WTC11 (cell line): Measurements from ENCODE around the gene CRYGS. TPM values are rescaled to one million over a fixed set of nuclear protein-coding genes. Genes with fewer than 3 reads are reported as not detected.

Experiments used
- ATAC-seq: fragments of 200-7000 bp; cut with Tn5 transposase; 2 replicates; pipeline ENCODE4 v1.10.0; 2021; ENCODE audit warnings: mild to moderate bottlenecking, moderate library complexity
- CTCF ChIA-PET: fragments of 300-600 bp; sonication (Branson Sonifier 250); formaldehyde crosslinking; loops from one replicate; lab custom pipeline; 2021; ENCODE audit warnings: antibody characterized with exemption; lab: Charles Lee
- POLR2A ChIA-PET: fragments of 350-600 bp; sonication (Branson Sonifier 250); formaldehyde crosslinking; loops from one replicate; lab custom pipeline; 2021; ENCODE audit warnings: antibody characterized with exemption; lab: Charles Lee
- DNase-seq: peaks from one replicate; pipeline ENCODE4 v3.0.0; 2021; ENCODE audit warnings: low spot score
- H3K27ac Mint-ChIP-seq: 2 replicates; pipeline ENCODE4 v1.8.0; 2021; ENCODE audit warnings: mixed read lengths
- H3K27me3 Mint-ChIP-seq: 2 replicates; pipeline ENCODE4 v1.8.0; 2021; ENCODE audit warnings: low read depth, mild to moderate bottlenecking, moderate library complexity, mixed read lengths
- H3K36me3 Mint-ChIP-seq: 2 replicates; pipeline ENCODE4 v1.8.0; 2021; ENCODE audit warnings: mixed read lengths
- H3K4me1 Mint-ChIP-seq: 2 replicates; pipeline ENCODE4 v1.8.0; 2022; ENCODE audit warnings: mixed read lengths
- H3K4me3 Mint-ChIP-seq: 2 replicates; pipeline ENCODE4 v1.8.0; 2021; ENCODE audit warnings: mild to moderate bottlenecking, moderate library complexity, mixed read lengths
- H3K9me3 Mint-ChIP-seq: 2 replicates; pipeline ENCODE4 v1.8.0; 2021; ENCODE audit warnings: mixed read lengths
- ATF1 ChIP-seq: sonication (generic); formaldehyde crosslinking; IDR thresholded peaks from 2 replicates; pipeline ENCODE4 v1.8.1; 2023; ENCODE audit warnings: mild to moderate bottlenecking, moderate library complexity, missing genetic modification reagents
- CREB1 ChIP-seq: sonication (generic); formaldehyde crosslinking; IDR thresholded peaks from 2 replicates; pipeline ENCODE4 v1.8.0; 2023; ENCODE audit warnings: mild to moderate bottlenecking, missing genetic modification reagents
- ELF4 ChIP-seq: sonication (generic); formaldehyde crosslinking; IDR thresholded peaks from 2 replicates; pipeline ENCODE4 v1.8.1; 2022; ENCODE audit warnings: low read depth, mild to moderate bottlenecking, moderate library complexity, missing genetic modification reagents
- FOXP1 ChIP-seq: sonication (generic); formaldehyde crosslinking; IDR thresholded peaks from 2 replicates; pipeline ENCODE4 v1.8.0; 2022; ENCODE audit warnings: missing genetic modification reagents, mild to moderate bottlenecking, moderate library complexity, borderline replicate concordance
- GRHL2 ChIP-seq: fragments of 250-450 bp; sonication (Bioruptor Pico); IDR thresholded peaks from 2 replicates; pipeline ENCODE4 v1.8.0; 2022; ENCODE audit warnings: mild to moderate bottlenecking, moderate library complexity; ENCODE audit not compliant: insufficient replicate concordance, severe bottlenecking
- JAZF1 ChIP-seq: fragments of 250-450 bp; sonication (Bioruptor Pico); IDR thresholded peaks from 2 replicates; pipeline ENCODE4 v1.9.0; 2021; ENCODE audit warnings: moderate library complexity, mild to moderate bottlenecking, inconsistent platforms
- KAT7 ChIP-seq: sonication (generic); formaldehyde crosslinking; IDR thresholded peaks from 2 replicates; pipeline ENCODE4 v1.8.1; 2023; ENCODE audit warnings: missing genetic modification reagents, mild to moderate bottlenecking, borderline replicate concordance
- NFATC4 ChIP-seq: fragments of 250-450 bp; sonication (Bioruptor Pico); IDR thresholded peaks from 2 replicates; pipeline ENCODE4 v1.9.0; 2021; ENCODE audit warnings: mild to moderate bottlenecking
- RORB ChIP-seq: fragments of 250-450 bp; sonication (Bioruptor Pico); IDR thresholded peaks from 2 replicates; pipeline ENCODE4 v1.9.0; 2021; ENCODE audit warnings: mild to moderate bottlenecking
- TCF7 ChIP-seq: sonication (generic); formaldehyde crosslinking; IDR thresholded peaks from 2 replicates; pipeline ENCODE4 v1.8.0; 2022; ENCODE audit warnings: mild to moderate bottlenecking, low read depth, missing genetic modification reagents, moderate library complexity
- TEAD1 ChIP-seq: sonication (generic); formaldehyde crosslinking; IDR thresholded peaks from 2 replicates; pipeline ENCODE4 v1.8.0; 2022; ENCODE audit warnings: mild to moderate bottlenecking, missing genetic modification reagents
- ZNF219 ChIP-seq: sonication (generic); formaldehyde crosslinking; IDR thresholded peaks from 2 replicates; pipeline ENCODE4 v1.8.0; 2023; ENCODE audit warnings: missing genetic modification reagents, mild to moderate bottlenecking, borderline replicate concordance
- ZNF263 ChIP-seq: sonication (generic); formaldehyde crosslinking; IDR thresholded peaks from 2 replicates; pipeline ENCODE4 v1.8.1; 2022; ENCODE audit warnings: low read depth, mild to moderate bottlenecking, moderate library complexity, missing genetic modification reagents
- ZNF416 ChIP-seq: fragments of 250-450 bp; sonication (Bioruptor Pico); IDR thresholded peaks from 2 replicates; pipeline ENCODE4 v1.9.0; 2021; ENCODE audit warnings: mild to moderate bottlenecking, inconsistent platforms
- total RNA-seq: library from RNA; stranded (reverse); gene quantifications from 3 replicates; pipeline ENCODE4 v1.2.3, GENCODE V29; 2021
- TF ChIP-seq, protein P1 (sequence below): fragments of 250-450 bp; sonication (Bioruptor Pico); IDR thresholded peaks from 2 replicates; pipeline ENCODE4 v1.9.0; 2021; ENCODE audit warnings: mild to moderate bottlenecking
- TF ChIP-seq, protein P2 (sequence below): sonication (generic); formaldehyde crosslinking; IDR thresholded peaks from 2 replicates; pipeline ENCODE4 v1.8.0; 2022; ENCODE audit warnings: mild to moderate bottlenecking, missing genetic modification reagents
- TF ChIP-seq, protein P3 (sequence below): sonication (generic); formaldehyde crosslinking; IDR thresholded peaks from 2 replicates; pipeline ENCODE4 v1.8.0; 2023; ENCODE audit warnings: mild to moderate bottlenecking, missing genetic modification reagents
- TF ChIP-seq, protein P4 (sequence below): sonication (generic); formaldehyde crosslinking; IDR thresholded peaks from 2 replicates; pipeline ENCODE4 v1.8.0; 2023; ENCODE audit warnings: missing genetic modification reagents
- TF ChIP-seq, protein P5 (sequence below): sonication (generic); formaldehyde crosslinking; IDR thresholded peaks from 2 replicates; pipeline ENCODE4 v1.8.1; 2022; ENCODE audit warnings: low read depth, missing genetic modification reagents, borderline replicate concordance
- TF ChIP-seq, protein P6 (sequence below): fragments of 250-450 bp; sonication (Bioruptor Pico); conservative IDR thresholded peaks from 2 replicates; pipeline ENCODE4 v1.9.0; 2021; ENCODE audit warnings: mild to moderate bottlenecking

The CRYGS gene
- total RNA-seq, 1 experiment from 2014 or later, result 1.7 TPM

DNA sequence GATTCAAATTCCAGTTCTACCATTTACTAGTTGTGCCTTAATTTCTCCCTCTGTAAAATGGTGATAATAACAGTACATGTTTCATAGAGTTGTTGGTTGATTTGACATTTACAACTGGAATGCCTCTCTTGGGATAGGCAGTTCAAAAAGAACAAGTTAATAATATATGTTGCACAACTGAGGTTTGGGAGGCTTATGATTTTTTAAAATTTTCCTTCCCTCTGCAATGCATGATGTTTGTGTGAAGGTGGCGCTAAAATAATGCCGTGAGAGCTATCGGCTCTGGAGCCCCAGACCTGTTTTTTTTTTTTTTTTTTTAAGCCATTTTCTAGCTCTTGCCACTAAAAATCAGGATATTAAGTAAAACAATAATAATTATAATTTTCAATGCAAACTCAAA is 44.9 kb upstream of the CRYGS start:
- Mint-ChIP-seq H3K27ac (no peak overlapping the region), H3K9me3 (no peaks in the 10 kb centered on the region), H3K4me1 (no peaks in the 10 kb centered on the region), H3K27me3 (no peaks in the 10 kb centered on the region), H3K36me3 (peaks cover 18% of the 10 kb centered on the region)
- 0 out of 2 replicates have a peak, but pooled peaks have one; percentile 30 for ATAC-seq
- CTCF ChIA-PET, result interaction anchor here (0.6 to 1.9 kb wide), 18 partner anchors 19 to 576 kb away, joined by 3 to 21 read pairs (median 4); partner anchors contain the start of genes AHSG, DNAJB11 and RFC4
- TF ChIP-seq ELF4 (no peak), FOXP1 (CRISPR knock-in tag) (no peak), GRHL2 (CRISPR knock-in tag) (no peak), NFATC4 (CRISPR knock-in tag) (no peak), ZNF219 (CRISPR knock-in tag) (no peak), RORB (CRISPR knock-in tag) (no peak), TEAD1 (CRISPR knock-in tag) (no peak), ZNF263 (CRISPR knock-in tag) (no peak), JAZF1 (no peak), ATF1 (CRISPR knock-in tag) (no peak), CREB1 (no peak), KAT7 (CRISPR knock-in tag) (no peak), ZNF416 (CRISPR knock-in tag) (no peak), TCF7 (CRISPR knock-in tag) (no peak)
- TF ChIP-seq, protein P1, sequence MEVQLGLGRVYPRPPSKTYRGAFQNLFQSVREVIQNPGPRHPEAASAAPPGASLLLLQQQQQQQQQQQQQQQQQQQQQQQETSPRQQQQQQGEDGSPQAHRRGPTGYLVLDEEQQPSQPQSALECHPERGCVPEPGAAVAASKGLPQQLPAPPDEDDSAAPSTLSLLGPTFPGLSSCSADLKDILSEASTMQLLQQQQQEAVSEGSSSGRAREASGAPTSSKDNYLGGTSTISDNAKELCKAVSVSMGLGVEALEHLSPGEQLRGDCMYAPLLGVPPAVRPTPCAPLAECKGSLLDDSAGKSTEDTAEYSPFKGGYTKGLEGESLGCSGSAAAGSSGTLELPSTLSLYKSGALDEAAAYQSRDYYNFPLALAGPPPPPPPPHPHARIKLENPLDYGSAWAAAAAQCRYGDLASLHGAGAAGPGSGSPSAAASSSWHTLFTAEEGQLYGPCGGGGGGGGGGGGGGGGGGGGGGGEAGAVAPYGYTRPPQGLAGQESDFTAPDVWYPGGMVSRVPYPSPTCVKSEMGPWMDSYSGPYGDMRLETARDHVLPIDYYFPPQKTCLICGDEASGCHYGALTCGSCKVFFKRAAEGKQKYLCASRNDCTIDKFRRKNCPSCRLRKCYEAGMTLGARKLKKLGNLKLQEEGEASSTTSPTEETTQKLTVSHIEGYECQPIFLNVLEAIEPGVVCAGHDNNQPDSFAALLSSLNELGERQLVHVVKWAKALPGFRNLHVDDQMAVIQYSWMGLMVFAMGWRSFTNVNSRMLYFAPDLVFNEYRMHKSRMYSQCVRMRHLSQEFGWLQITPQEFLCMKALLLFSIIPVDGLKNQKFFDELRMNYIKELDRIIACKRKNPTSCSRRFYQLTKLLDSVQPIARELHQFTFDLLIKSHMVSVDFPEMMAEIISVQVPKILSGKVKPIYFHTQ (CRISPR knock-in tag), result no peak
- TF ChIP-seq, protein P2, sequence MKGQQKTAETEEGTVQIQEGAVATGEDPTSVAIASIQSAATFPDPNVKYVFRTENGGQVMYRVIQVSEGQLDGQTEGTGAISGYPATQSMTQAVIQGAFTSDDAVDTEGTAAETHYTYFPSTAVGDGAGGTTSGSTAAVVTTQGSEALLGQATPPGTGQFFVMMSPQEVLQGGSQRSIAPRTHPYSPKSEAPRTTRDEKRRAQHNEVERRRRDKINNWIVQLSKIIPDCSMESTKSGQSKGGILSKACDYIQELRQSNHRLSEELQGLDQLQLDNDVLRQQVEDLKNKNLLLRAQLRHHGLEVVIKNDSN (CRISPR knock-in tag), result no peak
- TF ChIP-seq, protein P3, sequence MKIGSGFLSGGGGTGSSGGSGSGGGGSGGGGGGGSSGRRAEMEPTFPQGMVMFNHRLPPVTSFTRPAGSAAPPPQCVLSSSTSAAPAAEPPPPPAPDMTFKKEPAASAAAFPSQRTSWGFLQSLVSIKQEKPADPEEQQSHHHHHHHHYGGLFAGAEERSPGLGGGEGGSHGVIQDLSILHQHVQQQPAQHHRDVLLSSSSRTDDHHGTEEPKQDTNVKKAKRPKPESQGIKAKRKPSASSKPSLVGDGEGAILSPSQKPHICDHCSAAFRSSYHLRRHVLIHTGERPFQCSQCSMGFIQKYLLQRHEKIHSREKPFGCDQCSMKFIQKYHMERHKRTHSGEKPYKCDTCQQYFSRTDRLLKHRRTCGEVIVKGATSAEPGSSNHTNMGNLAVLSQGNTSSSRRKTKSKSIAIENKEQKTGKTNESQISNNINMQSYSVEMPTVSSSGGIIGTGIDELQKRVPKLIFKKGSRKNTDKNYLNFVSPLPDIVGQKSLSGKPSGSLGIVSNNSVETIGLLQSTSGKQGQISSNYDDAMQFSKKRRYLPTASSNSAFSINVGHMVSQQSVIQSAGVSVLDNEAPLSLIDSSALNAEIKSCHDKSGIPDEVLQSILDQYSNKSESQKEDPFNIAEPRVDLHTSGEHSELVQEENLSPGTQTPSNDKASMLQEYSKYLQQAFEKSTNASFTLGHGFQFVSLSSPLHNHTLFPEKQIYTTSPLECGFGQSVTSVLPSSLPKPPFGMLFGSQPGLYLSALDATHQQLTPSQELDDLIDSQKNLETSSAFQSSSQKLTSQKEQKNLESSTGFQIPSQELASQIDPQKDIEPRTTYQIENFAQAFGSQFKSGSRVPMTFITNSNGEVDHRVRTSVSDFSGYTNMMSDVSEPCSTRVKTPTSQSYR (CRISPR knock-in tag), result no peak
- TF ChIP-seq, protein P4, sequence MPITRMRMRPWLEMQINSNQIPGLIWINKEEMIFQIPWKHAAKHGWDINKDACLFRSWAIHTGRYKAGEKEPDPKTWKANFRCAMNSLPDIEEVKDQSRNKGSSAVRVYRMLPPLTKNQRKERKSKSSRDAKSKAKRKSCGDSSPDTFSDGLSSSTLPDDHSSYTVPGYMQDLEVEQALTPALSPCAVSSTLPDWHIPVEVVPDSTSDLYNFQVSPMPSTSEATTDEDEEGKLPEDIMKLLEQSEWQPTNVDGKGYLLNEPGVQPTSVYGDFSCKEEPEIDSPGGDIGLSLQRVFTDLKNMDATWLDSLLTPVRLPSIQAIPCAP (CRISPR knock-in tag), result no peak
- TF ChIP-seq, protein P5, sequence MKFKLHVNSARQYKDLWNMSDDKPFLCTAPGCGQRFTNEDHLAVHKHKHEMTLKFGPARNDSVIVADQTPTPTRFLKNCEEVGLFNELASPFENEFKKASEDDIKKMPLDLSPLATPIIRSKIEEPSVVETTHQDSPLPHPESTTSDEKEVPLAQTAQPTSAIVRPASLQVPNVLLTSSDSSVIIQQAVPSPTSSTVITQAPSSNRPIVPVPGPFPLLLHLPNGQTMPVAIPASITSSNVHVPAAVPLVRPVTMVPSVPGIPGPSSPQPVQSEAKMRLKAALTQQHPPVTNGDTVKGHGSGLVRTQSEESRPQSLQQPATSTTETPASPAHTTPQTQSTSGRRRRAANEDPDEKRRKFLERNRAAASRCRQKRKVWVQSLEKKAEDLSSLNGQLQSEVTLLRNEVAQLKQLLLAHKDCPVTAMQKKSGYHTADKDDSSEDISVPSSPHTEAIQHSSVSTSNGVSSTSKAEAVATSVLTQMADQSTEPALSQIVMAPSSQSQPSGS (CRISPR knock-in tag), result no peak
- TF ChIP-seq, protein P6, sequence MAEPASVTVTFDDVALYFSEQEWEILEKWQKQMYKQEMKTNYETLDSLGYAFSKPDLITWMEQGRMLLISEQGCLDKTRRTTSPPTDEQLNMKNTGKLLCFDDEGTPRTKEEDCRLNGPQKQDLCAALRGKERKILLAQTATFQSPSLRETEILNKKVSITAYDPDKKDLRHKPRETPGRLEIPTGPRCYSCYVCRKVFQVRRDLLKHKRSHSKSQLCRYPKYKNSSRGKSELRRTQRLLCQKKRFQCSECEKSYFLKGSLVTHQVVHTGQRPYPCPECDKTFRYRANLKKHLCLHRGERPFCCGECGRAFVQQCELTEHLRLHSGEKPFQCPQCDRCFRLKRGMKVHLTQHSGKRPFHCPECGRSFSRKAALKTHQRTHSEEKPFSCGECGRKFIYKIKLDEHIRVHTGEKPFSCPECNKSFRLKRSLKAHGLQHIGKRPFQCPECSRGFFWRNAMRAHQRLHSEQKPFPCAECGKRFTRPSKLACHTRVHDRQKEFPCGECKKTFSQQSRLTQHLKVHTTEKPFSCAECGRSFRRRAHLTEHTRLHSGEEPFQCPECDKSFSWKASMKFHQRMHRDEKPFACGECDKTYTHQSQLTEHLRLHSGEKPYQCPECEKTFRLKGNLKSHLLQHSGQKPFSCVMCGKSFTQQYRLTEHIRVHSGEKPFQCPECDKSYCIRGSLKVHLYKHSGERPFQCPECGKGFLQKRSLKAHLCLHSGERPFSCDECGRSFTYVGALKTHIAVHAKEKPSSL, result no peak
- TF ChIP-seq, all 79 proteins: peak for 0
- no peak for DNase-seq
- POLR2A ChIA-PET, result interaction anchor here (0.7 to 1.1 kb wide), 2 partner anchors 28 to 195 kb away, joined by 4 read pairs; no protein-coding TSS in a partner anchor
- no peak overlapping the region for H3K4me3 Mint-ChIP-seq
